Stomach (tissue), 9 donors: Measurements from ENCODE around the gene PAK6. TPM values are rescaled to one million over a fixed set of nuclear protein-coding genes. Genes with fewer than 3 reads are reported as not detected.

ENCODE experiments used
- DNase-seq, 2 donors: peaks; one replicate each; pipeline versions ENCODE4 v3.0.0 to v3.0.0-alpha.2; 2013 to 2019
- H3K27ac ChIP-seq, 5 donors: fragments of 200-600 bp in 4 of 5; sonication (generic) in 4 of 5; one replicate each; pipeline ENCODE4 v1.5.1; 2013 to 2019; ENCODE audit warnings: mild to moderate bottlenecking in 1 of 5, moderate library complexity in 1 of 5
- H3K27me3 ChIP-seq, 3 donors: fragments of 200-600 bp; sonication (generic); one replicate each; pipeline ENCODE4 v1.5.1; 2017 to 2019; ENCODE audit warnings: mixed run types in 1 of 3
- H3K36me3 ChIP-seq, 4 donors: fragments of 200-600 bp; sonication (generic); 1 replicate in 3 of 4; 2 replicates in 1 of 4; pipeline ENCODE4 v1.5.1; 2016 to 2019
- H3K4me1 ChIP-seq, 4 donors: fragments of 200-600 bp; sonication (generic); one replicate each; pipeline ENCODE4 v1.5.1; 2016 to 2019
- H3K4me3 ChIP-seq, 4 donors: fragments of 200-600 bp; sonication (generic) in 3 of 4; one replicate each; pipeline ENCODE4 v1.5.1; 2016 to 2019; ENCODE audit warnings: mild to moderate bottlenecking in 1 of 4
- H3K9me3 ChIP-seq, 4 donors: fragments of 200-600 bp; sonication (generic); one replicate each; pipeline ENCODE4 v1.5.1; 2016 to 2019
- CTCF ChIP-seq, 7 experiments: fragments of 450-650 bp in 4 of 7; fragments of 200-600 bp in 3 of 7; sonication (generic) in 3 of 7; IDR thresholded peaks; one replicate each; pipeline ENCODE4 v1.5.1; 2016 to 2019; ENCODE audit warnings: antibody characterized with exemption in 7 of 7, control low read depth in 2 of 7, mild to moderate bottlenecking in 1 of 7
- EP300 ChIP-seq: sonication (generic); formaldehyde crosslinking; IDR thresholded peaks from one replicate; pipeline ENCODE4 v1.6.1; 2017; ENCODE audit warnings: antibody characterized with exemption
- POLR2A ChIP-seq, 4 donors: fragments of 450-650 bp; IDR thresholded peaks; one replicate each; pipeline ENCODE4 v1.6.1; 2016; ENCODE audit warnings: antibody characterized with exemption in 4 of 4, control low read depth in 2 of 4, mild to moderate bottlenecking in 1 of 4, moderate library complexity in 1 of 4
- POLR2AphosphoS5 ChIP-seq, 3 donors: sonication (generic); formaldehyde crosslinking; IDR thresholded peaks; one replicate each; pipeline ENCODE4 v1.6.1; 2016; ENCODE audit warnings: antibody characterized with exemption in 3 of 3
- WGBS, 5 donors: extraction: QIAGEN DNeasy Blood & Tissue Kit in 3 of 5; methylation state at CpG; one replicate each; pipeline versions ENCODE4 v1.1.5 to v1.1.7; 2013 to 2018; 5-methylcytosine and 5-hydroxymethylcytosine counted together
- intact Hi-C: fragments of 100-400 bp; cut with DNase I; formaldehyde crosslinking; loops from one replicate; pipeline ENCODE4 v1.15.1; 2023; ENCODE audit warnings: low total_unique reads
- polyA plus RNA-seq, 3 donors: library from polyadenylated mRNA; stranded (reverse); fragments of 200-250 nt; gene quantifications; one replicate each; pipeline ENCODE4 v1.2.3, GENCODE V29; 2013
- total RNA-seq, 5 donors: library from RNA; depleted of rRNA; stranded (reverse); fragments of >200 nt; gene quantifications; one replicate each; pipeline versions ENCODE4 v1.1.0 to v1.2.3, GENCODE V29; 2014 to 2016
- donor health status: healthy with polysubstance abuse.
- donor health status: Bipolar disorder and iron deficiency.
- donor health status: healthy.

Gene PAK6
- total and polyA plus RNA-seq, 8 donors = under 0.01 to 91.9 (median 6.2) TPM

GRCh38 chr15:40242213-40242599 lies 3.3 kb downstream of the PAK6 start:
- no peaks in the 10 kb centered on the region for H3K36me3 ChIP-seq
- intact Hi-C loops = no loop called here
- no peak for TF ChIP-seq EP300
- TF ChIP-seq CTCF (IDR thresholded peaks at IDR 0.05) = no peak
- no peak for TF ChIP-seq POLR2A (IDR thresholded peaks at IDR 0.05)
- TF ChIP-seq POLR2AphosphoS5 (IDR thresholded peaks at IDR 0.05) = no peak
- no peak for DNase-seq
- no peak overlapping the region for H3K4me3 ChIP-seq
- 93 to 97% (median 96%) methylated on average over 10 of the region's 10 CpGs for WGBS, 5 donors
- no peaks in the 10 kb centered on the region for H3K9me3 ChIP-seq
- H3K27me3 ChIP-seq = peaks cover 0 to 33% (median 7%) of the 10 kb centered on the region in 3 donors
- H3K4me1 ChIP-seq = peaks cover 10 to 19% (median 13%) of the 10 kb centered on the region in 4 donors
- H3K27ac ChIP-seq = no peak overlapping the region

- Histone ChIP-seq H3K27me3 (peaks cover 0 to 33% (median 7%) of the 10 kb centered on the region in 3 donors), H3K4me1 (peaks cover 10 to 19% (median 13%) of the 10 kb centered on the region in 4 donors), H3K9me3 (no peaks in the 10 kb centered on the region), H3K4me3 (no peak overlapping the region), H3K27ac (no peak overlapping the region), H3K36me3 (no peaks in the 10 kb centered on the region)
- WGBS, 5 donors = 88 to 97% (median 91%) methylated on average over 5 of the region's 5 CpGs
- intact Hi-C loops = no loop called here
- peak in 1 of 2 donors; percentile 20 for DNase-seq
- TF ChIP-seq CTCF (IDR thresholded peaks at IDR 0.05) (no peak), POLR2A (IDR thresholded peaks at IDR 0.05) (no peak), POLR2AphosphoS5 (IDR thresholded peaks at IDR 0.05) (no peak), EP300 (no peak)
These were observed 3.7 kb downstream of the PAK6 start for GRCh38 chr15:40242601-40243000.

GRCh38 chr15:40243126-40243810 lies 4.4 kb downstream of the PAK6 start:
- 80 to 89% (median 85%) methylated on average over 9 of the region's 9 CpGs for WGBS, 5 donors
- H3K36me3 ChIP-seq = no peaks in the 10 kb centered on the region
- H3K27ac ChIP-seq = no peak overlapping the region
- peak in 1 of 2 donors; percentile 10 for DNase-seq
- H3K9me3 ChIP-seq = no peaks in the 10 kb centered on the region
- H3K4me1 ChIP-seq = peaks cover 10 to 19% (median 13%) of the 10 kb centered on the region in 4 donors
- TF ChIP-seq POLR2A (IDR thresholded peaks at IDR 0.05) (no peak), POLR2AphosphoS5 (IDR thresholded peaks at IDR 0.05) (no peak), CTCF (IDR thresholded peaks at IDR 0.05) (no peak), EP300 (no peak)
- intact Hi-C loops = no loop called here
- H3K27me3 ChIP-seq = peaks cover 0 to 31% (median 7%) of the 10 kb centered on the region in 3 donors
- no peak overlapping the region for H3K4me3 ChIP-seq

- H3K4me1 ChIP-seq = peaks cover 0 to 6% (median 3%) of the 10 kb centered on the region in 4 donors
- no peaks in the 10 kb centered on the region for H3K36me3 ChIP-seq
- peaks cover 0 to 13% (median 2%) of the 10 kb centered on the region in 3 donors for H3K27me3 ChIP-seq
- intact Hi-C loops = no loop called here
- peak; percentile 58 to 91 for DNase-seq
- H3K4me3 ChIP-seq = no peak overlapping the region
- 56 to 63% (median 57%) methylated on average over 5 of the region's 5 CpGs for WGBS, 5 donors
- H3K9me3 ChIP-seq = no peaks in the 10 kb centered on the region
- no peak for TF ChIP-seq POLR2AphosphoS5 (IDR thresholded peaks at IDR 0.05)
- TF ChIP-seq POLR2A (IDR thresholded peaks at IDR 0.05) = no peak
- no peak for TF ChIP-seq CTCF (IDR thresholded peaks at IDR 0.05)
- TF ChIP-seq EP300 = no peak
- no peak overlapping the region for H3K27ac ChIP-seq
These were observed 6.2 kb downstream of the PAK6 start for GRCh38 chr15:40244961-40245523.
